ENCODE measurements around the gene LEP.

GRCh38 chr7:128215739-128216138 is 25.3 kb upstream of the LEP start:
- TF ChIP-seq POLR2A (IDR thresholded peaks at IDR 0.05; ENCODE audit: low read length), result no peak
- no peak for TF ChIP-seq GATA1 (IDR thresholded peaks at IDR 0.05; ENCODE audit: low read depth, low read length)
